Measurements from ENCODE around the gene SMG6. TPM values are rescaled to one million over a fixed set of nuclear protein-coding genes. Genes with fewer than 3 reads are reported as not detected.

The SMG6 gene
- total and polyA plus RNA-seq, 8 donors: 8.4 to 19.8 (median 12.1) TPM

DNA sequence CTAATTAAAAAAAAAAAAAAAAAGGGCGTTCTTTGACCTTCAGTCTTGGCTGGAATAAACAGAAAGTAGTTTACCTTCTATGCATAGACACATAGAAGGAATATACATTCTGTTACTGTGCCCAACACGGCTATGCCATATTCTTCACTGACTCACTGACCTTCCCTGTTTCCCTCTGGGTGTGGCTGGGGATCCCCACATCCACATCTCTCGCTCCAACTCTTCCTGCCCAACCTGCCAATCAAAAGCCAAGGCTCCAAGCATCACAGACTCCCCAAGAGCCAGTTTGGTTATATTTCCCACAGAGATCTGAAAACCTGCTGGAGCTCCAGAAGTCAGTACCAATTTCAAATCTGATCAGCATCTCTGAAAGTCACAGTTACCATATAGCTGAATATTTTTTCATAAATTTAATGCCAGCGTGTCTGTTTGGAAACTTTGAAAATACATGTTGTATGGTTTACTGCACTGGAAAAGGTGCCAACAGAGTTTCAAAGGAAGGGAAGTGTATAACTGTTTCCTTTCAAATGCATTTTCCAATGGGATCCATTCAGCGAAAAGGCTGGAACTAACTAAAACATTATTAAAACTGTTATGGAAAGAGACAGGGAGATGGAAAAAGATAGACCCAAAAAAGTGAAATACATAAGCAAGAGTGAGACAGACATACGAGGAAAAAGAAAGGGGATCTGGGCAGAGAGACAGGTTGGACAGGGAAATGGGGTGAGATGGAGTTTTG is 91.8 kb downstream of the SMG6 start:
- H3K36me3 ChIP-seq: no peaks in the 10 kb centered on the region
- H3K27ac ChIP-seq: no peak overlapping the region
- 89 to 97% methylated on average over 6 of the region's 6 CpGs for WGBS, 2 donors
- H3K4me1 ChIP-seq: peaks cover 0 to 8% (median 0%) of the 10 kb centered on the region in 3 donors
- TF ChIP-seq, protein P1, sequence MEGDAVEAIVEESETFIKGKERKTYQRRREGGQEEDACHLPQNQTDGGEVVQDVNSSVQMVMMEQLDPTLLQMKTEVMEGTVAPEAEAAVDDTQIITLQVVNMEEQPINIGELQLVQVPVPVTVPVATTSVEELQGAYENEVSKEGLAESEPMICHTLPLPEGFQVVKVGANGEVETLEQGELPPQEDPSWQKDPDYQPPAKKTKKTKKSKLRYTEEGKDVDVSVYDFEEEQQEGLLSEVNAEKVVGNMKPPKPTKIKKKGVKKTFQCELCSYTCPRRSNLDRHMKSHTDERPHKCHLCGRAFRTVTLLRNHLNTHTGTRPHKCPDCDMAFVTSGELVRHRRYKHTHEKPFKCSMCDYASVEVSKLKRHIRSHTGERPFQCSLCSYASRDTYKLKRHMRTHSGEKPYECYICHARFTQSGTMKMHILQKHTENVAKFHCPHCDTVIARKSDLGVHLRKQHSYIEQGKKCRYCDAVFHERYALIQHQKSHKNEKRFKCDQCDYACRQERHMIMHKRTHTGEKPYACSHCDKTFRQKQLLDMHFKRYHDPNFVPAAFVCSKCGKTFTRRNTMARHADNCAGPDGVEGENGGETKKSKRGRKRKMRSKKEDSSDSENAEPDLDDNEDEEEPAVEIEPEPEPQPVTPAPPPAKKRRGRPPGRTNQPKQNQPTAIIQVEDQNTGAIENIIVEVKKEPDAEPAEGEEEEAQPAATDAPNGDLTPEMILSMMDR (IDR thresholded peaks at IDR 0.05): no peak
- no peak overlapping the region for H3K4me3 ChIP-seq
- intact Hi-C loops (cut with DNase I): no loop called here
- no peak for DNase-seq
- ATAC-seq: no peak
- FAIRE-seq: no peak
- no peaks in the 10 kb centered on the region for H3K27me3 ChIP-seq
- no peaks in the 10 kb centered on the region for H3K9me3 ChIP-seq

DNA sequence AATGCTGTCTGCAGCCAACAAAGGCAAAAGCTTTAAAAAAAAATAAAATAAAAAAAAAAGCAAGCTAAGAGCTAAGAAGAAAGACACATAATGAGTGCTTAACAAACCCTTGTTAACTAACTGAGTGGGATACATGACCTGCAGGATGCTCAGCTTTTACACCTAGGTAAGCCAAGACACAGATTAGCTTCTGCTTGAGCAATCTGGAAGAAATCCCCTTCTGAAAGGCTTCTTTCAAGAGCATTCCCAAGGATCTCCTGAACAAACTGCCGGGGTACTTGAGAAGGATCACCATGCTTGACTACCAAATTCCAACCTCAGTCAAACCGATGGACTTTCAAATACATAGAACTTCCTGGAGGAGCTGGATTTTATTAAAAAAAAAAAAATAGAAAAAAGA is 92.9 kb downstream of the SMG6 start:
- Histone ChIP-seq H3K9me3 (no peaks in the 10 kb centered on the region), H3K36me3 (no peaks in the 10 kb centered on the region), H3K4me1 (peaks cover 0 to 8% (median 0%) of the 10 kb centered on the region in 3 donors), H3K27ac (no peak overlapping the region), H3K4me3 (no peak overlapping the region), H3K27me3 (no peaks in the 10 kb centered on the region)
- no peak for FAIRE-seq
- TF ChIP-seq, protein P1 (IDR thresholded peaks at IDR 0.05): no peak
- WGBS, 2 donors: 91% methylated on average over 2 of the region's 2 CpGs
- intact Hi-C loops (cut with DNase I): no loop called here
- DNase-seq: no peak
- no peak for ATAC-seq

DNA sequence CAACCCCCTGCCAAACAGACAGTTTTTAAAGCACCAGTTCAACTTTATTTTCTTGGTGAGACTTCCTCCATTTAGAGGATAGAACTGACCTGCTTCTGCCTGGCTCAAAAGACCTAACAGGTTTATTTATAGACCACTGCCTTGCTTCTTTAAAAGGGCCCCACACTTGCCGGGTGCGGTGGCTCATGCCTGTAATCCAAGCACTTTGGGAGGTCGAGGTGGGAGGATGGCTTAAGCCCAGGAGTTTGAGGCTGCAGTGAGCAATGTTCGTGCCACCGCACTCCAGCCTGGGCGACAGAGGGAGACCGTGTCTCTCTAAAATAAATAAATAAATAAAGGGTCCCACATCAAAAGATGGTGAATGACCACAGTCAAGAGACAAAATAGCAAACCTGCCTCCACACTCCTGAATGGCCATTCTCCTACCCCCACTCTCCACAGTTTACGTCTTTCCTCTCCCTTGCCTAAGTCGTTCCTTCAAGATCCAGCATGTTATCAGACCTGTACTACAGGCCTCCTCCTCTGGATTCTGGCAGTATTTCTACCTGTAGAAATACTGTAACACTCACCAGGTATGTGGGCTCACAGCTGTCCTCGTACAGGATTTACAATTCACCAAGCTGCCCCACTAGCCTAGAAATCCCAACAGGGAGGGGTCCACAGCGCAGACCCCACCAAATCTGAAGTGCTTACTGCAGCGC is 95.6 kb downstream of the SMG6 start:
- no peaks in the 10 kb centered on the region for H3K9me3 ChIP-seq
- H3K27ac ChIP-seq: no peak overlapping the region
- TF ChIP-seq, protein P1 (IDR thresholded peaks at IDR 0.05): no peak
- FAIRE-seq (no peak), DNase-seq (no peak), ATAC-seq (no peak)
- no peak overlapping the region for H3K4me3 ChIP-seq
- WGBS, 2 donors: 86 to 90% methylated on average over 12 of the region's 12 CpGs
- no peaks in the 10 kb centered on the region for H3K36me3 ChIP-seq
- intact Hi-C loops (cut with DNase I): no loop called here
- peaks cover 0 to 20% (median 6%) of the 10 kb centered on the region in 3 donors for H3K4me1 ChIP-seq
- H3K27me3 ChIP-seq: no peaks in the 10 kb centered on the region

DNA sequence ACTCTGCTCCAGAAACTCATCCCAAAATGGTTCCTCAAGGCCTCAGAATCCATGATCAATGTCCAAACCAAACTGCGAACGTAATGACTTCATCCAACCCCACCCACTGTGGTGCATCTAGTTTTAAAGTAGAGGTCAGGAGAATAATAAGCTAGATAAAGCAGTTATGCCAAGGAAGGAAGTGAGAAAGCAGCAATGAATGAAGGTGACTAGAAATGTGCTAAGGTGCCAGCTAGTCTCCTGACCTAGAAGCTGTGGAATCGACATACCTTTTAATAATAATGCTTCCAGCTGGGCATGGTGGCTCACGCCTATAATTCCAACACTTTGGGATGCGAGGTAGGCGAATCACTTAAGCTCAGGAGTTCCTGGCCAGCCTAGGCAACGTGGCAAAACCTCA is 99.2 kb downstream of the SMG6 start:
- Histone ChIP-seq H3K9me3 (no peaks in the 10 kb centered on the region), H3K36me3 (no peaks in the 10 kb centered on the region), H3K27ac (peak overlapping the region in 1 of 4 donors; percentile 89), H3K4me3 (no peak overlapping the region), H3K27me3 (no peaks in the 10 kb centered on the region), H3K4me1 (peaks cover 7 to 28% (median 18%) of the 10 kb centered on the region in 3 donors)
- ATAC-seq: no peak
- 94 to 96% methylated on average over 7 of the region's 7 CpGs for WGBS, 2 donors
- DNase-seq: no peak
- TF ChIP-seq, protein P1 (IDR thresholded peaks at IDR 0.05): no peak
- intact Hi-C loops (cut with DNase I): no loop called here
- FAIRE-seq: no peak

DNA sequence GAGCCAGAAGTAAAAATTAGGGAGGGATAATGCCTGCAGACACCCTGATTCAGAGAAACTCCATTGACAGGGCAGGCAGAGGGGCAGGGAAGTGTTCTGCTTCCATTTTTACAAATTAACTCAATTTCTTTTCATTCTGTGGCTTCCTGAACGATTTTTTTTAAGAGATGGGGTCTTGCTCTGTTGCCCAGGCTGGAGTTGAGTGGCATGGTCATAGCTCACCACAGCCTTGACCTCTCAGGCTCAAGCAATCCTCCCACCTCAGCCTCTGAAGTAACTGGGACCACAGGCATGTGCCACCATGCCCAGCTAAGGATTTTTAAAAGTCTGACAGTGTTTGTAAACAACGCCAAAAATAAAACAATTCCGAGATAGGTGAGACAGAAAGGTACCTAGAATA is 99.8 kb downstream of the SMG6 start:
- WGBS, 2 donors: 79 to 89% methylated on average over 3 of the region's 3 CpGs
- peak overlapping the region in 2 of 4 donors; percentile 68 to 89 for H3K27ac ChIP-seq
- TF ChIP-seq, protein P1 (IDR thresholded peaks at IDR 0.05): no peak
- no peak overlapping the region for H3K4me3 ChIP-seq
- intact Hi-C loops (cut with DNase I): no loop called here
- DNase-seq (no peak), FAIRE-seq (no peak), ATAC-seq (no peak)
- no peaks in the 10 kb centered on the region for H3K27me3 ChIP-seq
- no peaks in the 10 kb centered on the region for H3K36me3 ChIP-seq
- peaks cover 7 to 28% (median 18%) of the 10 kb centered on the region in 3 donors for H3K4me1 ChIP-seq
- H3K9me3 ChIP-seq: no peaks in the 10 kb centered on the region
